Measurements from ENCODE around the gene LY6G6D. TPM values are rescaled to one million over a fixed set of nuclear protein-coding genes. Genes with fewer than 3 reads are reported as not detected.

Gene LY6G6D
- total RNA-seq, 2 donors from 2014 or later = not detected

GRCh38 chr6:31727717-31728671 lies 12.8 kb downstream of the LY6G6D start:
- peaks cover 10% of the 10 kb centered on the region for H3K36me3 ChIP-seq
- H3K4me1 ChIP-seq = peaks cover 13% of the 10 kb centered on the region
- no peak for DNase-seq
- no peaks in the 10 kb centered on the region for H3K27me3 ChIP-seq
- intact Hi-C loops (cut with DNase I) = no loop called here
- H3K9ac ChIP-seq (ENCODE audit: low read depth in 2 of 2, low read length in 2 of 2) = peak overlapping the region; percentile 76 to 95
- H3K27ac ChIP-seq = peak overlapping the region; percentile 96
- H3K9me3 ChIP-seq = no peaks in the 10 kb centered on the region
- no peak for TF ChIP-seq CTCF (IDR thresholded peaks at IDR 0.05)
- H3K4me3 ChIP-seq = peak overlapping the region; percentile 60

GRCh38 chr6:31728767-31729514 lies 13.8 kb downstream of the LY6G6D start, which contains the start of gene DDAH2:
DDAH2 (minus strand) TSS chr6:31729299; CDS start chr6:31729161, 138 bp downstream.
- no peak for TF ChIP-seq CTCF (IDR thresholded peaks at IDR 0.05)
- Histone ChIP-seq H3K9ac (ENCODE audit: low read depth in 2 of 2, low read length in 2 of 2) (peak within 1 kb of the TSS; percentile 76 to 95), H3K4me1 (peaks cover 13% of the 10 kb centered on the region), H3K9me3 (no peaks in the 10 kb centered on the region), H3K36me3 (peaks cover 14% of the 10 kb centered on the region), H3K4me3 (peak within 1 kb of the TSS; percentile 60), H3K27ac (peak within 1 kb of the TSS; percentile 96), H3K27me3 (no peaks in the 10 kb centered on the region)
- no peak for DNase-seq
- intact Hi-C loops (cut with DNase I) = no loop called here

DNA sequence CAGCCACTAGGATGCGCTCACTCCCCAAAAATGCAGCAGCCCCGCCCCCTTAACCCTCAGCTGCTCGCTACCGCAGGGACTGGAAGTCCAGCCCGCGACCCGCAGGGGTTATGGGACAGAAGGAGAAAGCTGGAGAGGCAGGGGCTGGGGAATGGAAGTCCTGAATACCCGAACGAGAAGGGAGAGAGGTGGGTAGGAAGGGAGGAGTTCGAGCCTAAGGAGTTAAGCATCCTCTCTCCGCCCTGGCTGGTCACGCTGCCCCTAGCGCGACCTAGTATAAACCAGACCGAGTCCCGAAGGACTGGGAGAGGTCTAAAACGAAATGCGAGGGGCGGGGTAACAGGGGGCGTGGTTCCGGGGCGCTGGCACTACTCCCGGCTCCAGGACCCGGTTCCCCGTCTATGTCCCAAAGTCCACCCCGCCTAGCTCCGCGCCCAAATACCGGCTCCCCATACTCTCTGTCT lies 14.4 kb downstream of the LY6G6D start:
- Histone ChIP-seq H3K27ac (peak overlapping the region; percentile 96), H3K9ac (ENCODE audit: low read depth in 2 of 2, low read length in 2 of 2) (peak overlapping the region; percentile 76 to 95), H3K27me3 (no peaks in the 10 kb centered on the region), H3K4me1 (peaks cover 13% of the 10 kb centered on the region), H3K36me3 (peaks cover 14% of the 10 kb centered on the region), H3K9me3 (no peaks in the 10 kb centered on the region), H3K4me3 (peak overlapping the region; percentile 60)
- intact Hi-C loops (cut with DNase I) = no loop called here
- TF ChIP-seq CTCF (IDR thresholded peaks at IDR 0.05) = peak; percentile 46
- peak; percentile 97 for DNase-seq

DNA sequence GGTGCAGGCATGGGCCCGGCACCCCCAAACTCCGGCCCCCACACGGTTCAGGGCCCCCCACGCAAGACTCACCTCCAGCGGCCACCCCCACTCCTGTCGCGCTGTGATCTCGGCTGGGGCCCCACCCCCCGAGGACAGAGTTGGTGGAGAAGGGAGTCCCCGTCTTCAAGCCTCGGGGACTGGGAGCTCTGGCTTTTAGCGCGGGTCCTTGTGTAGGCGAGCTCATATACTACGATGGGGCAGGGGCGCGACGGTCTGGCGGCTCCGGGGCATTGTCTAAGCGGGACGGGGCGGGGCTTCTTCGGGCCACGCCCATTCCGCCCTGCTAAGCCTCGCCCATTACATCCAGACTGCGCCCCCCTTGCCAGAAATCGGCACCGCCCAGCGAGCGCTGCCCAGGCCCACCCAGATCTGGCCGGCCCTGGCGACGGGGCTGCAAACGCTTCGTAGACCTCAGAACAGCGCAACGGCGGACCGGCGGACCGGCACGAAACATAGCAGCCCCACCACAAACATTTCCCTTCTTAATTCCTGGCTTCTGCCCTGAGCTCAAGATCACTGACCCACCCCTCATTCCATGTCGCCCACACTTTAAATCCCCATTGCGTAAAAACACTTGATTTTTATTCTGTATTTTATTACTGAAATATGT lies 15.0 kb downstream of the LY6G6D start:
- H3K9ac ChIP-seq (ENCODE audit: low read depth in 2 of 2, low read length in 2 of 2) = peak overlapping the region; percentile 76 to 95
- TF ChIP-seq CTCF (IDR thresholded peaks at IDR 0.05) = no peak
- peaks cover 13% of the 10 kb centered on the region for H3K4me1 ChIP-seq
- H3K36me3 ChIP-seq = peaks cover 14% of the 10 kb centered on the region
- peak overlapping the region; percentile 96 for H3K27ac ChIP-seq
- no peaks in the 10 kb centered on the region for H3K9me3 ChIP-seq
- no peaks in the 10 kb centered on the region for H3K27me3 ChIP-seq
- intact Hi-C loops (cut with DNase I) = no loop called here
- H3K4me3 ChIP-seq = peak overlapping the region; percentile 60
- DNase-seq = peak; percentile 92

DNA sequence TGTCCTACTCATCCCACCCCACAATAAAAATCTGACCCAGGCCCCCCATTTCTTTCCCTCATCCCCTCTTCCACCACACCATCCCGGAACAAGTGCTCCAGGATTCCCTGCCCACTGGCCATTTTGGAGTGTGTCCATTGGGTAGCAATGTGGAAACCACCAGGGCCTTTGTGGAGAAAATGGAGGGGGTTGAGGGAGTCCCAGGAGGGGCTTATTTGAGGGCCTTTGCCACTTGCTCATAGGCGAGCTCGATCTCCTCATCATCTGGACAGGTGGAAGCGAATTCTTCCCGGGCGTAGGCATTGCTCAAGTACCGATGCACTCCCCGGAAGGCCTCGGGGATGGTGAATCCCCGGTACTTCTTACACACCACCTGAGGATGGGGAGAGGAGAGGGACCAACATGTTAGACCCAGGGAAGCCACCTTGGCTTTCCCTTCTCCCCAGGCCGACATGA lies 15.5 kb downstream of the LY6G6D start:
- peak overlapping the region; percentile 60 for H3K4me3 ChIP-seq
- no peaks in the 10 kb centered on the region for H3K27me3 ChIP-seq
- DNase-seq = no peak
- intact Hi-C loops (cut with DNase I) = no loop called here
- peaks cover 13% of the 10 kb centered on the region for H3K4me1 ChIP-seq
- H3K9me3 ChIP-seq = no peaks in the 10 kb centered on the region
- H3K36me3 ChIP-seq = peaks cover 14% of the 10 kb centered on the region
- TF ChIP-seq CTCF (IDR thresholded peaks at IDR 0.05) = no peak
- peak overlapping the region; percentile 76 to 95 for H3K9ac ChIP-seq (ENCODE audit: low read depth in 2 of 2, low read length in 2 of 2)
- H3K27ac ChIP-seq = peak overlapping the region; percentile 96
